B cell (primary cell): ENCODE results near the gene C19orf81.

Experiments used
- CTCF ChIP-seq: fragments of 200-600 bp; IDR thresholded peaks from one replicate; pipeline ENCODE4 v1.8.0; 2022; ENCODE audit warnings: antibody characterized with exemption, mild to moderate bottlenecking
- EZH2 ChIP-seq: IDR thresholded peaks from 2 replicates; pipeline ENCODE4 v1.6.1; 2012; ENCODE audit warnings: borderline replicate concordance, low read depth, mild to moderate bottlenecking, moderate library complexity, low read length; ENCODE audit not compliant: insufficient read depth, poor library complexity, severe bottlenecking

- TF ChIP-seq CTCF (no peak), EZH2 (no peak)
Measured at GRCh38 chr19:50633973-50634372, 15.3 kb upstream of the C19orf81 start.
